PC-3 (cell line): ENCODE measurements around the gene POLR3B.

Source experiments
- EZH2 ChIP-seq: fragments of 300-600 bp; sonication (generic); IDR thresholded peaks from one replicate; pipeline ENCODE4 v1.6.1; 2017; ENCODE audit warnings: antibody characterized with exemption, mild to moderate bottlenecking, low read length; ENCODE audit not compliant: unreplicated experiment
- EZH2phosphoT487 ChIP-seq: fragments of 300-600 bp; sonication (generic); IDR thresholded peaks from 2 replicates; pipeline ENCODE4 v1.6.1; 2018; ENCODE audit warnings: mild to moderate bottlenecking, antibody characterized with exemption, low read length, borderline replicate concordance
- TF ChIP-seq, protein P1 (sequence below): fragments of 300-600 bp; sonication (generic); conservative IDR thresholded peaks from 2 replicates; pipeline ENCODE4 v1.5.1; 2017; ENCODE audit warnings: antibody characterized with exemption, low read depth, mild to moderate bottlenecking, low read length

DNA sequence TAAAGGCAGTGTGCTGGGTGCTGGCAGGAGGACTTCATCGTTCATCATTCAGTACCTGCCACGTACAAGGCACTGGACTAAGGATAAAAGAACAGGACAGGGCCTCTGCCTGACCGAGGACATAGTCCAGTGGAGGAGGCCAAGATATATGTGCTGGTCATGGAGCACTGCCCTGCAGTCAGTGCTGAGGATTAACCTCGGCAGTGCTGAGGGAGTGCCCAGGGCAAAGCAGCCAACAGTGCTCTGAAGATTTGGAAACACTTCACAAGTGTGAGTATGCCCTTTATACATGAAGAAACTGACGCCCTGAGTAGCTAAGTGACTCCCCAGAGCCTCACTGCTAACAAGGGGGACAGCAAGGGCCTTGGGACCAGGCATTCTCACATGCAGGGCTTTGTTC is 153.8 kb downstream of the POLR3B start:
- TF ChIP-seq, protein P1, sequence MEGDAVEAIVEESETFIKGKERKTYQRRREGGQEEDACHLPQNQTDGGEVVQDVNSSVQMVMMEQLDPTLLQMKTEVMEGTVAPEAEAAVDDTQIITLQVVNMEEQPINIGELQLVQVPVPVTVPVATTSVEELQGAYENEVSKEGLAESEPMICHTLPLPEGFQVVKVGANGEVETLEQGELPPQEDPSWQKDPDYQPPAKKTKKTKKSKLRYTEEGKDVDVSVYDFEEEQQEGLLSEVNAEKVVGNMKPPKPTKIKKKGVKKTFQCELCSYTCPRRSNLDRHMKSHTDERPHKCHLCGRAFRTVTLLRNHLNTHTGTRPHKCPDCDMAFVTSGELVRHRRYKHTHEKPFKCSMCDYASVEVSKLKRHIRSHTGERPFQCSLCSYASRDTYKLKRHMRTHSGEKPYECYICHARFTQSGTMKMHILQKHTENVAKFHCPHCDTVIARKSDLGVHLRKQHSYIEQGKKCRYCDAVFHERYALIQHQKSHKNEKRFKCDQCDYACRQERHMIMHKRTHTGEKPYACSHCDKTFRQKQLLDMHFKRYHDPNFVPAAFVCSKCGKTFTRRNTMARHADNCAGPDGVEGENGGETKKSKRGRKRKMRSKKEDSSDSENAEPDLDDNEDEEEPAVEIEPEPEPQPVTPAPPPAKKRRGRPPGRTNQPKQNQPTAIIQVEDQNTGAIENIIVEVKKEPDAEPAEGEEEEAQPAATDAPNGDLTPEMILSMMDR = no peak
- TF ChIP-seq EZH2 (no peak), EZH2phosphoT487 (no peak)
